HepG2 (cell line): ENCODE data around the gene KRTAP5-8. TPM values are rescaled to one million over a fixed set of nuclear protein-coding genes. Genes with fewer than 3 reads are reported as not detected.

Source experiments
- ASH2L ChIP-seq: fragments of 300-600, 200-600 bp; sonication (generic); IDR thresholded peaks from 2 replicates; pipeline ENCODE4 v1.7.0; 2017; ENCODE audit warnings: low read depth, mild to moderate bottlenecking, moderate library complexity, mixed read lengths, low read length; ENCODE audit not compliant: insufficient read length
- ATF3 ChIP-seq: sonication (generic); formaldehyde crosslinking; IDR thresholded peaks from 2 replicates; pipeline ENCODE4 v1.4.0; 2020; ENCODE audit warnings: missing genetic modification reagents
- ATF7-NPFF ChIP-seq: sonication (generic); formaldehyde crosslinking; IDR thresholded peaks from 2 replicates; pipeline ENCODE4 v1.8.1; 2023; ENCODE audit warnings: mild to moderate bottlenecking, low read depth, missing genetic modification reagents, moderate library complexity
- DMAP1 ChIP-seq: IDR thresholded peaks from 2 replicates; pipeline ENCODE4 v1.6.1; 2016
- JUN ChIP-seq: sonication (generic); formaldehyde crosslinking; IDR thresholded peaks from 2 replicates; pipeline ENCODE4 v1.4.0; 2020; ENCODE audit warnings: mild to moderate bottlenecking, missing genetic modification reagents
- KLF11 ChIP-seq: IDR thresholded peaks from 2 replicates; pipeline ENCODE4 v1.6.1; 2016; ENCODE audit warnings: missing compliant biosample characterization
- MLX ChIP-seq: IDR thresholded peaks from 2 replicates; pipeline ENCODE4 v1.6.1; 2016
- MTF2 ChIP-seq: sonication (generic); formaldehyde crosslinking; IDR thresholded peaks from 2 replicates; pipeline ENCODE4 v1.5.0; 2020; ENCODE audit warnings: missing genetic modification reagents, borderline replicate concordance
- NFAT5 ChIP-seq: sonication (generic); formaldehyde crosslinking; IDR thresholded peaks from 2 replicates; pipeline ENCODE4 v1.4.0; 2020; ENCODE audit warnings: missing genetic modification reagents
- PHF8 ChIP-seq: sonication (generic); formaldehyde crosslinking; IDR thresholded peaks from 2 replicates; pipeline ENCODE4 v1.5.0; 2020; ENCODE audit warnings: missing genetic modification reagents
- RBFOX2 ChIP-seq: fragments of 200-400 bp; formaldehyde crosslinking; IDR thresholded peaks from 2 replicates; pipeline ENCODE4 v1.6.1; 2017; ENCODE audit warnings: low read depth, mild to moderate bottlenecking, low read length
- SNAI1 ChIP-seq: sonication (generic); formaldehyde crosslinking; IDR thresholded peaks from 2 replicates; pipeline ENCODE4 v1.5.0; 2020; ENCODE audit warnings: mild to moderate bottlenecking, missing genetic modification reagents, borderline replicate concordance
- SP140L ChIP-seq: sonication (generic); formaldehyde crosslinking; IDR thresholded peaks from 2 replicates; pipeline ENCODE4 v1.4.0; 2020; ENCODE audit warnings: missing genetic modification reagents, borderline replicate concordance
- XRCC5 ChIP-seq: fragments of 200-400 bp; formaldehyde crosslinking; optimal IDR thresholded peaks from 2 replicates; pipeline ENCODE3; 2017; ENCODE audit warnings: mild to moderate bottlenecking, low read length
- ZEB1 ChIP-seq: IDR thresholded peaks from 2 replicates; pipeline ENCODE4 v1.6.1; 2012; ENCODE audit warnings: mild to moderate bottlenecking, low read depth, inconsistent platforms; ENCODE audit not compliant: insufficient replicate concordance
- ZMYM3 ChIP-seq: sonication (generic); formaldehyde crosslinking; IDR thresholded peaks from 2 replicates; pipeline ENCODE4 v1.5.1; 2020; ENCODE audit warnings: mild to moderate bottlenecking, missing genetic modification reagents
- ZMYM4 ChIP-seq: sonication (generic); formaldehyde crosslinking; IDR thresholded peaks from 2 replicates; pipeline ENCODE4 v1.8.1; 2023; ENCODE audit warnings: mild to moderate bottlenecking, missing genetic modification reagents
- ZSCAN31 ChIP-seq: sonication (generic); formaldehyde crosslinking; IDR thresholded peaks from 2 replicates; pipeline ENCODE4 v1.5.0; 2020; ENCODE audit warnings: low read depth, mild to moderate bottlenecking, missing genetic modification reagents
- ZUFSP ChIP-seq: sonication (generic); formaldehyde crosslinking; IDR thresholded peaks from 2 replicates; pipeline ENCODE4 v1.9.0; 2021; ENCODE audit warnings: missing genetic modification reagents, mild to moderate bottlenecking, borderline replicate concordance
- polyA plus RNA-seq, 8 experiments: library from polyadenylated mRNA; depleted of rRNA in 3 of 8; stranded (reverse) in 7 of 8; unstranded in 1 of 8; fragments of >200 nt; fragmentation: Illumina TruSeq in 4 of 8; extraction: Trizol in 4 of 8; gene quantifications; 2 replicates each; pipeline versions ENCODE4 v1.2.1 to v1.2.3, GENCODE V29; 2011 to 2016; ENCODE audit warnings: low read depth in 4 of 8, missing spikeins in 1 of 8, mixed read lengths in 1 of 8; ENCODE audit not compliant: insufficient read depth in 1 of 8
- total RNA-seq, 5 experiments: library from RNA; depleted of rRNA; stranded (reverse); fragments of >200 nt; fragmentation: Illumina TruSeq; extraction: Trizol; gene quantifications; 2 replicates each; pipeline ENCODE4 v1.2.3, GENCODE V29; 2016; ENCODE audit warnings: low read depth in 1 of 5

The KRTAP5-8 gene
- total and polyA plus RNA-seq, 2 of the 13 experiments (the other 11 are each of a cell fraction or from before 2014, with no cell fraction given), result 0.20 TPM; not detected in 1

- TF ChIP-seq MLX (CRISPR knock-in tag), result no peak
- no peak for TF ChIP-seq PHF8 (CRISPR knock-in tag)
- 0 out of 2 replicates have a peak, but pooled peaks have one; percentile 18 for TF ChIP-seq ZMYM4 (CRISPR knock-in tag)
- TF ChIP-seq ATF7-NPFF (CRISPR knock-in tag), result no peak
- no peak for TF ChIP-seq MTF2 (CRISPR knock-in tag)
- no peak for TF ChIP-seq ASH2L
- TF ChIP-seq ATF3 (CRISPR knock-in tag), result no peak
- TF ChIP-seq KLF11, result no peak
- TF ChIP-seq XRCC5, result peak; percentile 43
- no peak for TF ChIP-seq RBFOX2
- TF ChIP-seq ZSCAN31 (CRISPR knock-in tag), result no peak
- no peak for TF ChIP-seq DMAP1 (CRISPR knock-in tag)
- no peak for TF ChIP-seq SNAI1 (CRISPR knock-in tag)
- TF ChIP-seq SP140L (CRISPR knock-in tag), result no peak
- TF ChIP-seq ZUFSP, result no peak
- no peak for TF ChIP-seq JUN (CRISPR knock-in tag)
- TF ChIP-seq ZEB1, result peak; percentile 29
- no peak for TF ChIP-seq NFAT5 (CRISPR knock-in tag)
- TF ChIP-seq ZMYM3 (CRISPR knock-in tag), result peak; percentile 58
Measured at GRCh38 chr11:71580057-71581003, 42.5 kb downstream of the KRTAP5-8 start (continued).
